WI38 (cell line): ENCODE results near the gene NDUFAF4.

ENCODE experiments used
- H3K4me3 ChIP-seq: 2 replicates; pipeline ENCODE4 v1.5.1; 2011; ENCODE audit warnings: low read depth, mild to moderate bottlenecking, control low read depth, low read length
- TF ChIP-seq, protein P1 (sequence below): IDR thresholded peaks from 2 replicates; pipeline ENCODE4 v1.5.1; 2012; ENCODE audit warnings: low read depth, mild to moderate bottlenecking, control low read depth, low read length

NDUFAF4 gene

DNA sequence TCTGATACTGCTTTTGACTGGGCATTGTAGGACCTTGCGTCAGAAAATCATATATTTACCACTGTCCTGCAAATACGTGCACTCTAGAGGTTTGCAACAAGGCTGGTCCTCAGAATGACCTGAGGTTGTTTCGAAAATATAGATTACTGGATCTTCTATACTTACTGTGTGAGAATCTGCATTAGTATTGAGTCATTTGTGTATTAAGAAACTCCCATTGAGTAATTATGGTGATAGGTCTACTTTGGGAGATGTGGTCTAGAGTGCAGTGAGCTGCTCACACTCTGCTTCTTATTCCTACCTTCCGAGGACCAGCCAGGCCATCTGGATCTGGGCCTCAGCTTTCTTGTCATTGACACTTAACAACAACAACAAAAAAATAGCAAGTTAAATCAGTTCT, 36.4 kb upstream of the NDUFAF4 start:
- no peak overlapping the region for H3K4me3 ChIP-seq
- TF ChIP-seq, protein P1, sequence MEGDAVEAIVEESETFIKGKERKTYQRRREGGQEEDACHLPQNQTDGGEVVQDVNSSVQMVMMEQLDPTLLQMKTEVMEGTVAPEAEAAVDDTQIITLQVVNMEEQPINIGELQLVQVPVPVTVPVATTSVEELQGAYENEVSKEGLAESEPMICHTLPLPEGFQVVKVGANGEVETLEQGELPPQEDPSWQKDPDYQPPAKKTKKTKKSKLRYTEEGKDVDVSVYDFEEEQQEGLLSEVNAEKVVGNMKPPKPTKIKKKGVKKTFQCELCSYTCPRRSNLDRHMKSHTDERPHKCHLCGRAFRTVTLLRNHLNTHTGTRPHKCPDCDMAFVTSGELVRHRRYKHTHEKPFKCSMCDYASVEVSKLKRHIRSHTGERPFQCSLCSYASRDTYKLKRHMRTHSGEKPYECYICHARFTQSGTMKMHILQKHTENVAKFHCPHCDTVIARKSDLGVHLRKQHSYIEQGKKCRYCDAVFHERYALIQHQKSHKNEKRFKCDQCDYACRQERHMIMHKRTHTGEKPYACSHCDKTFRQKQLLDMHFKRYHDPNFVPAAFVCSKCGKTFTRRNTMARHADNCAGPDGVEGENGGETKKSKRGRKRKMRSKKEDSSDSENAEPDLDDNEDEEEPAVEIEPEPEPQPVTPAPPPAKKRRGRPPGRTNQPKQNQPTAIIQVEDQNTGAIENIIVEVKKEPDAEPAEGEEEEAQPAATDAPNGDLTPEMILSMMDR = no peak

DNA sequence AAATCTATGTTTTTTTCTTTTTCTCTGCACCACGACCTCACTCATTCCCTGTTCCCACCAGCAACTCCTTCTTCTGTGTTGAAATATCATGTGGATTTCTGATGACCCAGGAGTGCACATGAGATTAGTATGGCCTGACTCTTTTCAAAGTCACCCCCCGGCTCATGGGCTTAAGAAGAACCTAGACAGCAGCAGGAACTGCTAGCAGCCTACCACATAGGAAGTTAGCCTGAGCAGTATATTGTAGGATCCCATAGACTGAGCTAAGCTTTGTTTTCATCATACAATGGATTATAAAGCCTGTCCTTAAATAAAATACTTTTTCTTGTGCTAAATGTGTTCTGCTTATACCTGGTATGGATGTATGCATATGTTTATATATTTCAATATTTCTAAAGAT, 33.5 kb upstream of the NDUFAF4 start:
- TF ChIP-seq, protein P1 = no peak
- no peak overlapping the region for H3K4me3 ChIP-seq

DNA sequence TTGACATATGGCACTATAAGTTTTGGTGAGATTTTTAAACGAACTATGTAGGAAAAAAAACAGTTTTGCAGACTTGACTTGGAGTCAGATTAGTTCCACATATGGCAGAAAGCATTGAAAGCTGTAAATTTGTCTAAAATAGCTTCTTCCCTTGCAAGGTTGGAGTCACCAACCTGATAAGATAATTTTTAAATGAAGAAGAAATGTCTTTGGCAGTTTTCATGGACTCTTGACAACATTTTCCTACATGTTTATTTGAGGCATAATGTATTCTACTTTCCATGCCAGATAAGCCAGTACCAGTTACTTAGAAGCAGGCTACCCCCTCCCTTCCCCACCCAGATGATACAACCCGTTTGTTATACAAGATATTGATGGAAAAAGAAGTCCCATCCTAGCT, 32.0 kb upstream of the NDUFAF4 start:
- TF ChIP-seq, protein P1 = no peak
- no peak overlapping the region for H3K4me3 ChIP-seq

DNA sequence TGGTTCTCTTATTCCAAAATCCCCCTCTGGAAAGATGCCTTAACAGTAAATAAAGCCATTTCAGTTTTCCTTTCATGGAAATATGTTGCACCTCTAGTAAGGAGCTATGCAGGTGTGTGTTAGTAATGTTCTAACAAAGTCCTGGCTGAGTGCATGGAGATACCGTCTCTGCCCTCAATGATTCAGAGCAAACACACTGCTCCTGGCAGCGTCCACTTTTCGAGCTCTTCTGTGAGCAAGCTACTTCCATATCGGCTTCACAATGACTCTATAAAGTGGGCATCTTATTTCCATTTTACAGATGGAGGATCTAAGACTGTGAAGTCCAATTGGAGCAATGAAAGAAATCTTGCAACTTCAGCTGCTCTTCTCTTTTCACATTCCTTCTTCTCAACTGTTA, 30.0 kb upstream of the NDUFAF4 start:
- TF ChIP-seq, protein P1 = no peak

DNA sequence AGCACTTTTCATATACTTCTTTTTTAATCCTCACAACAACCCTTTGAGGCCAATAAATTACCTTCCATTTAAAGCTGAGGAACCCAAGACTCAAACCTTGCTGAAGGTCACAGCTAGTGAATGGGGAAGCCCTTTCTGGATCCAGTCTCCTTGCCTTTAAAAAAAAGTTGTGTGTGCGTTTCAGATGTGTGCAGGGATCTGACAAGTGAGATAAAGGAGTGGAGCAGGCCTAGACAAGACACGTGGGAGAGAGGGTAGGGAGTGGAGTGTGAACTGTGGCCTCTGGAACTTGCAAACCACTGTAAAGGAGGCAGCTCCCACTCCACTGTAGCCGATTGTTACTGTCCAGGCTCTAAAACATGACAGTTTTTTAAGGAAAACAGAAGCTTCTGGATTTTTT, 28.7 kb upstream of the NDUFAF4 start:
- TF ChIP-seq, protein P1 = no peak
- H3K4me3 ChIP-seq = no peak overlapping the region

More for the DNA sequence above, 30.0 kb upstream of the NDUFAF4 start:
- H3K4me3 ChIP-seq = no peak overlapping the region

DNA sequence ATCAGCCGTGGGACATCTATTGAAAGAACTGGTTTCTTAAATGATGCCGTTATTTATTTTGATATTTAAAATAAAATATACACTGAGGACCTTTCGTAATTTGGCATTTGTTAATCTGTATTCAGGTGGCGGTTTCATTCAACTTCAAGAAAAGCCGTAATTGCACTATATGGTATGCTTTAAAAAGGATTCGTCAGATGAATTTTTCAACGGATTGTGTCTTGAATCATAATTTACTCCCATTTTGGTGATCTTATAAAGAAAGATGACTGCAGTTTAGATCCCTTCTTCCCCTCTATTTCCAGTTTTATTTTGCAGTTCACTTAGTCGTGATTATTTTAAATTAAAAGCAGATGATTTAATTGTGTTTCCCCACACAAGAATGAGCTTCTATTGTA, 27.6 kb upstream of the NDUFAF4 start:
- no peak overlapping the region for H3K4me3 ChIP-seq
- TF ChIP-seq, protein P1 = no peak

DNA sequence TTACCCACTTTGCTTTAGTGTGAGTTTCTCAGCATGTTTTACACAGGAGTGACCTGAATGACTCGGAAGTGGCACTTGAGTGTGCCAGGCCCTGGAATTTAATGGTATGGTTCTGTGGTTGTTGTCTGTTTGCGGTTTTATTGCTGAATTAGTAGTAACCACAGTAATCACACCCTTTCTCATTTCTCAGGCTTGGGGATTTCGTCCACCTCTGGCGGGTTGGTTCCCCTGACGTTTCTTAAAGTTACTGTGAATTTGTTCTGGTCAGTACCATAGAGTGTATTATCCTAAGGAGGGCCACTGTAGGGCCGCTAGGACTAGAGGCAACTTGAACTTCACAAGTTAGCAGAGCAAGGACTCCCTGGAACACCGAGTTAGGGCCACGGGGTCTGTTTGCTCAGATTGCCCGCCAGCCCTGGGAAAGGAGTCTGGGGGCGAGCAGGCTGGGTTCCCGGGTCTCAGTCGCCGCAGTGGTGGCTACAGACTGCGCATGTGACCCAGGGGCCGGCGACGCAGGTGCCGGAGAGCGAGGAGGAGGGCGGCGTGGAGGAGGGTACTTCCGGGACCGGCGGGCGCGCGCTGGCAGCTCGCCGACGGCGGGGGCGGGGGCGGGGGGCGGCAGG, 26.3 kb upstream of the NDUFAF4 start:
- TF ChIP-seq, protein P1 = no peak
- H3K4me3 ChIP-seq = peak overlapping the region; percentile 67
